ACHN (cell line): Measurements from ENCODE around the gene PPARG.
"Not testable (repeated sequence)": the region's sequence is repeated elsewhere in the genome, so short reads cannot be mapped to it uniquely, and the experiment has no call there.

Experiments used
- DNase-seq: peaks from one replicate; pipeline ENCODE4 v3.0.0-alpha.2; 2015
- in situ Hi-C: cut with HindIII; loops from 2 replicates; pipeline ENCODE4 v1.10.0; 2017; ENCODE audit warnings: low sequenced_read_pairs, low pct_ligation_motif_present, low pct_unique_long_range_greater_than_20kb

Gene PPARG

DNA sequence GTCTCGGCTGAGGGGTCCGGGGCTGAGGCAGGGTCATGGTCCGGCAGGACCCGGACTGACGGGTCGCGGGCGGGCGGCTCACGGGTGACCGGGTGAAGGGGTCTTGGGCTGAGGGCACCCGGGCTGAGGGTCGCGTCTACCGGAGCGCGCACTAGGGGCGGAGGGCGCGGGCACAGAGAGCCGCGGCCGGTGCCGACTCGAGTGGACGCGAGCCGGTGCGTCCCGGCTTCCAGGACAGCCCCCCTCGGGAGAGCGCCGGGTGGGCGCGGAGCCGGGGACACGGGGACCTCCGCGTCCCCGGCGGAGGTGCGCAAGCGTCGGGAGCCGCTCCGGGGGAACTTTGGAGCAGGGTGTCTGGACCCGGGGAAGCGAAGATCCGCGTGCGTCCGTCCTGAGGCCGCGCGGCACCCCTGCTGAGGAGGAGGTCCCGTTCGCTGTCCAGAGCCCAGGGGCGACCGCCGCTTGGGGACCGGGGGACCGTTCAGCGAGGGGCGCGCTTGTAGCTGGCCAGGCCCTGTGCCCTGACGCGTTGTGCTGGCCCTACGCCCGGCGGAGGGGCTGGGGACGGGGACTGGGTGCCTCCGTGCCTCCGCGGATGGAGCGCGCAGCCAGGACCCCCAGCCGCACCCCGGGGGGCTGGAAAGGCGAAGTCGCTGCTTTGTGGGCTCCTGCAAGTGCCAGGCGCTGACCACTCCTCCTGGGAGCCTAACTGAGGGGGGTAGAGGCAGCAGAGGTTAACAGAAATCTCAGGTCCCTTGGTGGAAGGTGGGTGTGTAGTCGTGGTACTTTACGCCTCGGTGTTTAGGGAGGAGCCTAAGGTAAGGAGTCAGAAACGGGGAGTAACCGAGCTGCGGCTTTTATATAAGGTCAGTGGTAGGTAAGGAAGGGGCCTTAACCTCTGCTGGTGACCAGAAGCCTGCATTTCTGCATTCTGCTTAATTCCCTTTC is at the start of gene PPARG:
TSS of gene PPARG (plus strand) at position 889 of the 948 bp plus-strand sequence. CDS start 90,642 bp downstream, outside the sequence.
- in situ Hi-C loops: no loop called here
- DNase-seq: peak; percentile 78

DNA sequence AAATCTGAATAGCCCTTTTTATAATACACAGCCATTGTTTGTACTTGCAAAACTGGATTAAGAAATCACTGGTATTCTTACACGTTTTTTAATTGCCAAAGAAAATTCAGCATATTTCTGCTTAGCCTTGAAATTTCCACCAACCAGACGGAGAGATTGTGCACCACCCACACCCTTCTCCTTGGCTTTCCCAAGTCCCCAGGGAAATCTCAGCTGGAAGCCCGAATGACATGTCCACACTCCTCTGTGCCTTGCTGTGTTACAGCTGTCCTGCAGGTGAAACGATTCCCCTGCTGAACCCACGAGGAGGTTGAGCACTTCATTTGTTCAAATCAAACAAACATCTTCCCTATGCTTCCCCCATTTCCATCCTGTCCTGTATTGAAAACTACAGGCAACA is 49.6 kb upstream of the PPARG start:
- DNase-seq: no peak
- in situ Hi-C loops: no loop called here

DNA sequence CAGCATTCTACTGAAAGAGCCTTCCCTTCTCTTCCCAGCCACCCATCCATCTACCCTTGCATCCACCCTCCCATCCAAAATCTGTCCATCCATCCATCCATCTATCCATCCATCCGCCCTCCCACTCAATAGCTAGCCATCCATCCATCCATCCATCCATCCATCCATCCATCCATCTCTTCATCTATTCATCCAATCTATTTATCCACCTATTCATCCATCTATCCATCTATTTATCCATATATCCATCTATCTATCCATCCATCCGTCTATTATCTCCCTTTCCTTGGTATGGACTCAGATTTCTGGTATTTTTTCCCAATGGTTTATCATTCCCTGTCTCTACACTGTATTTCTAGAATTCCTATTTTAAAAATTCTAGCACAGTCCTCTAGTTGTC is 46.1 kb upstream of the PPARG start:
- in situ Hi-C loops: no loop called here

DNA sequence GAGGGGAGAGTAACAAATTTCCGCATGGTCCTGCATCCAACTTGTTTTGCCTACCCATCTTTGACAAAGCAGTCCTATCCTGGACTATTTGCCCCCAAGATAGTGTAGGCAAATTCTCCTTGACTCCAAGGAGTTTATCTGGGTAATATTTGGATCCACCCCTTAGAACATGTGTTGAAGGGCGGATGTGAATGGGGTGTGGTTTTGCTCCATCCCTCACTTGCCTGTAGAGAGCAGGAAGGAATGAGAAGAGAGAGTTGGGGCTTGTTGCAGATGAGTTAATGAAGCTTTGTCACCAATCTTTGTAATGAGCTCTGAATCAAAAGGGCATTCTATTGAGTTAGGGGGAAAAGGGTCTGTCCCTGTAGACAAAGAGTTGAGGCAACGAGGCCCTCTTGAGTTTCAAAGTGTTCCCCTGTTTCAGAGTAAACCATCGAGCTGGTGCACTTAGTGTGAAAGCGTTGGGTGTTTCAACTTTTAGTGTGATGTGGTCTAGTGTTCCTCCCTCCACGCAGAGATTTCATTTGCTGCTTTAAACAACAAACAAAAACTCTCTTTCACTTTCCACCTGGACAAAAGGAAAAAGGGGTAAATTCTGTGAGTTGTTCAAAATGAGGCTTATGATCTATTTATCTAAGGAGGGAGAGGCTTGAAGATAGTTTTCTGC is 42.2 kb upstream of the PPARG start:
- no peak for DNase-seq
- in situ Hi-C loops: no loop called here

More for the DNA sequence above, 46.1 kb upstream of the PPARG start:
- DNase-seq: no peak

DNA sequence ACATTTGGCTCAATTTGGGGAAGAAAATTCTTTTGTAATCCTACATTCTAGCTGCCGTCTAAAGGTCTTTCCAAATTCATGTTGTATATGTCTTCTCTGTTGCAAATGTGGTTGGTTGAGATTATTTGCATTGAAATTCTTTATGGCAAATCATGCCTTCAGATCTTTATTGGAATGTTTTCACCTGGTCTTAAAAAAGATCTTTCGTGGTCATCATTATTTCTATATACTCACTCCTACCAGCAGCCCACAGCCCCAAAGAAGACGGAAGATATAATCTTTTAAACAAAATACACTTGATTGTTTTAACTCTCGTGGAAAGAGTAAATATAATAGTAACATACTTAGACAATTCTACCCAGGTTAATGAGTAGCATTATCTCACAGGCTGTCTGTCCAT is 41.5 kb upstream of the PPARG start:
- no peak for DNase-seq
- in situ Hi-C loops: no loop called here

DNA sequence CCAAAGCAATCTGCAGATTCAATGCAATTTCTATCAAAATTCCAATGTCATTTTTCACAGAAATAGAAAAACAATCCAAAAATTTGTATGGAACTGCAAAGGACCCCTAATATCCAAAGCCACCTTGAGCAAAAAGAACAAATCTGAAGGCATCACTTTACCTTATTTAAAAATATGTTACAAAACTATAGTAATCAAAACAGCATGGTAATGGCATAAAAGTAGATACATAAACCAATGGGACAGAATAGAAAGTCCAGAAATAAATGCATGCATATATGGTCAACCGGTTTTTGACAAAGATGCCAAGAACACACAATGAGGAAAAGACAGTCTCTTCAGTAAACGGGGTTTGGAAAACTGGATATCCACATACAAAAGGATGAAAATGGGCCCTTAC is 39.4 kb upstream of the PPARG start:
- DNase-seq: no peak
- in situ Hi-C loops: no loop called here

DNA sequence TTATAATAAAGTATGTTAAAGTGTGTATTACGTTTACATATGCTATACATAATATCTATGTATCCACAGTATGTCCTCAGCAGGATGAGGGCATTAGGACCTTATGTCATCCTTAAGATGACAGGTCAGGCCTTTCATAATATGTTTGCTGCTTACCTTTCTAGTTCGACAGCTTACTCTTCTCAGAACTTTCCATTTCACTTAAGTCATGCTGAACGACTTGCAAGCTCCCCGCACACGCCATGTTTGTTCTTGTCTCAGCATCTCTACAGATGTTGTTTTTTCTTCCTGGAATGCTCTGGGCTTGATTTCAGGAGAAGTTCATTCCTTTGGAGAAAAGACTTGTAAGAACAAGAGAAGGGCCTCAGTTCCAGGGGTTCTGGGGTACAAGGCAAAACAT is 36.0 kb upstream of the PPARG start:
- no peak for DNase-seq
- in situ Hi-C loops: no loop called here

DNA sequence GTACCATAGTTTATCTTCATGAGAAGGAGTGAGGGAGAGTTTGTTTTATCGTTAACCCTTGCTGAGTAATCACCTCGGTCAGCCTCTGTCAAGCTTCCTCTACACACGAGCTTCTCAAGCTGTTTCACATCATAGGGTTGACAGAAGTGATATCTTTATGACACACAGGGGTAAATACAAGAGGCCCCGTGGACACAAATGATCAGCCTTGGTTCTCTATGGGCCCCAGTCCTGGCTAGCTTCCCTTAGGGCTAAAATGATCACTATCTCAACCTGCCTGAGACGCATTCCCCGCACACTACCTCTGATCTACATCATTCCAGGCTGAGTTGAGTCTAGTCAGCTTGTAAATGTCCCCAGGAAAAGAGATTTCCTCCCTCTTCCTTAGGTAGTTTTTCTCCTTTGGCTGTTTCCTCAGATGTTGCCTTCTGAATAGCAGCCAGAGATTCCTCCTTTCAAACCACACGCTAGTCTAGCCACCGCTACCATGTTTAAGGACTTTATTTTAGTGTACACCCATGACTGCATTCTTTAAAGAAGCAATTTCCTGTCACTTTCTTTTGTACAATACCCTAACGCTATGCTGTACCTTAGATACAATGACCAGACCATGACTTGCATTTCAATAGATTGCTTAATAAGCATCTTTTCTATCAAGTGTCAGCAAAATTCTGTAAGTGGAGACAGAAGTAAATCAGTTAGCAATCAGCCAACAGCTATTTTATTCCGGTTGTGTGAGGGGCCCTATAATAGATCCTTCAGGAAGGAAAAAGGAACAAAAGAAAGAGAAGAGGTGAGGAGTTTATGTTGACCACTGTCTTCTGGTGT is 35.1 kb upstream of the PPARG start:
- DNase-seq: no peak
- in situ Hi-C loops: no loop called here

DNA sequence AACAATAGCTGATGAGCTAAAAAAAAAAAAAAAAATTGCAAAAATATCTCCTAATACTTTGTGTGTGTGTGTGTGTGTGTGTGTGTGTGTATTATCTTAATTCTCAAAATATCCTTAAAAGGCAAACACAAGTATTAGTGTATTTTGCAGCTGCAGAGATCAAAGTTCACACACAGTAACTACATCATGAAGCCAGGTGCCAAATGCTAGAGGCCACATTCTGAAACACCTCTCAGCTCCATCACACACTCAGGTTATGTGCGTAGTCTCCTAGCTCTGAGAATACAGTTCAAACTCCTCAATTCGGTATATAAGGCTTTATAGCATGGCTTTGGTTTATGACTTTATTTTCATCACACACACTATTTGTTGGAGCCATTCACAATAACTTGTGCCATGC is 33.5 kb upstream of the PPARG start:
- in situ Hi-C loops: no loop called here
- DNase-seq: no peak

DNA sequence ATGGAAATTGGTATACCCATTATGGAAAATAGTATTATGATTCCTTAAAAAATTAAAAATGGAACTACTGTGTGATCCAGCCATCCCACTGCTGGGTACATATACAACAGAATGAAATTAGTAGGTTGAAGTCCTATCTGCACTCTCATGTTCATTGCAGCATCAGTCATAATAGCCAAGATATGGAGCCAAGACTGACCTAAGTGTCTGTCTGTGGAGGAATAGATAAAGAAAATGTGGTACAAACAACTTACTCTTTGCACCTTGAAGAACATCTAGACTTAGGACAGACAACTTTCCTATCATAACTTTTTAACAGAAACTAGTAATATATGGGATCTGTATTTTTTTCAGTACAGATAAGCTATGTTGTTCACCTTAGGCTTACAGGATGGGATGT is 30.0 kb upstream of the PPARG start:
- DNase-seq: no peak
- in situ Hi-C loops: no loop called here

DNA sequence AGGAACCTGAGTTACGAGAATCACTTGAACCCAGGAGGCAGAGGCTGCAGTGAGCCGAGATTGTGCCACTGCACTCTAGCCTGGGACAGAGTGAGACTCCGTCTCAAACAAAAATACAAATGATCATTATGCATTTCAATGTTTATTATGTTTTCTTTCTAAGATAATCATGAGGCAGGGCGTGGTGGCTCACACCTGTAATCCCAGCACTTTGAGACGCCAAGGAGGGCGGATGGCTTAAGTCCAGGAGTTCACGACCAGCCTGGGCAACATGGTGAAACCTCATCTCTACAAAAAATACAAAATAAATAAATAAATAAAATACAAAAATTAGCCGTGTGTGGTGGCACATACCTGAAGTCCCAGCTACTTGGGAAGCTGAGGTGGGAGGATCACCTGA is 26.7 kb upstream of the PPARG start:
- DNase-seq, in situ Hi-C loops: not testable (repeated sequence)

DNA sequence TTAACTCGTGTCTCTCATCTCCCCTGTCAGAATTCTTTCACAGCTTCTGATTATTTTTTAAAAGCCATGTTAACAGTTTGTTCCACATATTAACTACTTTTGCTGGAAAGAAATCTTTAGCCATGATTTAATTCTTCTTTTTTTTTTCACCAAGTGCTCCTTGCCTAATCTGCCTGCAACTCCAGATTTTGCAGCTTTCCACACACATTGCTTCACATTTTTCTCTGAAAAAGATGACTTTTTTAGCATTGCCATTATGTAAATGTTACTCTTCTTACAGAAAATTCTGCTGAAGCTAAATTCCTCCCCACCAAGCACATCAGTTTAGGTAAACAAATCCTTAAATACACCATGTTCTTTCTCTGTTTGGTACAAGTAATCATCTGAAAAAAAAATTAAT is 23.4 kb upstream of the PPARG start:
- in situ Hi-C loops: no loop called here
- no peak for DNase-seq

DNA sequence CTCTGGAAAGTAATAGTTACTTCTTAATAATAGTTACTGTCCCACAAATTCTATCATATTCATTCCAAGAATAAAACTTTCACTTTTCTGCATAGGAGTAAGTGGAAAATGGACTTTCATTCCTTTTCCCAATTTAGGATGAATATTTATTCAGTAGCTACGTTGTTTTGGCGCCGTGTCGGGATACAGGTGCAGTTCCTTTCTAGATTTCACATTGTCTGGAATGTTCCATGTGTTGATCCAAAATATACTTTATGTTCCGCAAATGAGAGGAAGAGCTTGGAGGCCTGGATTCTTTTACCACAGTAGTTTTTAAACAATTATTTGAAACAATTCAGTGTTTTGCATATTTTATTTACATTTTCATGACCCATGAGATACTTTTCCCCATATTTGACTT is 22.8 kb upstream of the PPARG start:
- no peak for DNase-seq
- in situ Hi-C loops: no loop called here

DNA sequence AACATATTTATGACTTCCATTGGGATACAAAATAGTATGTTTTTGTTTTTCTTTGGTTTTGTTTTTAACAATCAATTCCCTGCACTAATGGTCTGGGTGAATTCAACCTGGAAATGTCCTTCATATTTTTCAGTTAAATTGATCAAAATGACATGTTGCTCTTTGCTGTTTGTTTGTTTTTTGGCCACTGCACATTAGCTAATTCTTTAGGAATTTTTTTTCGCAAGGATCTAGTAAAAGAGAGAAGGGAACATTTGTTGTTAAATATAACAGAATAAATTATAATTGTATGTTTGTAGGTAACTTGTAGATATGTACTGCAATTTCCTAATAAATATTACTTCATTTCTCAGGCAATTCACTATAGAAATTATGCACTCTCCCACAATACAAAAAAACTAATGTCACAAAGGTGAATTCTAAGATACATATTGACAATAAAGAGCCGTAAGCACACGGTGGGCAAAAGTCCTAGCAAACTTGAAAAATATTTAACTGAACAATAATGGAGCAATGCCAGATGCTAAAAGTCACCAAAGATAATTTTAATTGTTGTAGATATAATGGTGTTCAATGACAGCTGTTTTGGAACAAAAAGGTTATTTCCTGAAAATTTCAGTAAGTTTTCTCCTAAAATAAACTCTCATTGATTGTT is 21.4 kb upstream of the PPARG start:
- in situ Hi-C loops: no loop called here

DNA sequence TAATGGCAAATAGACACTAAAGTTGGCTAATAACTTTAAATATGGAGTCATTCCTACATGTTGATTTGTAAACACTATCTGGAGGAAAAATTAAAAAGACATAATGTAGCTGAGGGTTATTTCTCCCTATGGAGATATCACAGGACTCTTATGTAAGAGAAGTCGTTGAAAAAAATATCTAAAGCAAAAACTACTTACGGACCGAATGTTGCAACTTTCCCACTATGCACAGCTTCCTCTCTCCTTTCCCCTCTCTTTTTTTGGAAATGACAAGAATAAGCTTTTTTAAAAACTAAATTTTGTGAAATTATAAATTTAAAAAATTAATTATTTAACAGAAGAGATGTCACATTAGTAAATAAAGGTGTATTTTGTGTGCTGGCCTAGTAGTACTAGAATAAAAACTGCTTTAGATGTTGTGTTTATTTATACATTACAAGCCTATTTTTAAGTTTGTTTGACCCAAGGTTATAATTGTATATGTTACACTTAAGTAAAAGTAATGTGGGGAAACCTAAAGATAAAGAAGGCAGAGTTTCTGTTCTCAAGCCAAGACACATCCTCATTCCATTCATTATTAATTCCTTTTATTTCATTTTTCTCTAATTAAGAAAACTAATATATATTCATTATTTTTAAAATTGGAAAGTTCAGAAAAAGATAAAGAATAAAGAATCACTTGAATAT is 20.7 kb upstream of the PPARG start:
- DNase-seq: no peak
- in situ Hi-C loops: no loop called here

More for the DNA sequence above, 21.4 kb upstream of the PPARG start:
- no peak for DNase-seq

DNA sequence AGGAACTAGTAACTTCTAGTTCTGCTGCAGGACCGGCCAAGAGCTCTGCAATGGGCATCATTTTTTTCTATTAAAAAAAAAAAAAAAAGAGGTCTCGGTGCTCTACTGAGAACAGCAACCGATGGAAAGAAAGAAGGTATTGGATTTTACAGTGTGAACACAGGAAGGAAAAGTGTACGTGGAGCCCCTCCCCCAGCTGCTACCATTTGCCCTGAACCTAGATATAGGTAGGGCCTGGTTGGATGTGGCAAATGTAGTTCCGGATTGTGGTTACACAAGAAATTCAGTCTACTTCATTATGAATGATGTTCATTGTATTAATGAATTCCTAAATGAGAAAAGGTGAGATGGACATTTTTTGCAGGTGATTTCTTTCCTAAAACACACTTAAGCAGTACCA is 17.9 kb upstream of the PPARG start:
- no peak for DNase-seq
- in situ Hi-C loops: no loop called here

DNA sequence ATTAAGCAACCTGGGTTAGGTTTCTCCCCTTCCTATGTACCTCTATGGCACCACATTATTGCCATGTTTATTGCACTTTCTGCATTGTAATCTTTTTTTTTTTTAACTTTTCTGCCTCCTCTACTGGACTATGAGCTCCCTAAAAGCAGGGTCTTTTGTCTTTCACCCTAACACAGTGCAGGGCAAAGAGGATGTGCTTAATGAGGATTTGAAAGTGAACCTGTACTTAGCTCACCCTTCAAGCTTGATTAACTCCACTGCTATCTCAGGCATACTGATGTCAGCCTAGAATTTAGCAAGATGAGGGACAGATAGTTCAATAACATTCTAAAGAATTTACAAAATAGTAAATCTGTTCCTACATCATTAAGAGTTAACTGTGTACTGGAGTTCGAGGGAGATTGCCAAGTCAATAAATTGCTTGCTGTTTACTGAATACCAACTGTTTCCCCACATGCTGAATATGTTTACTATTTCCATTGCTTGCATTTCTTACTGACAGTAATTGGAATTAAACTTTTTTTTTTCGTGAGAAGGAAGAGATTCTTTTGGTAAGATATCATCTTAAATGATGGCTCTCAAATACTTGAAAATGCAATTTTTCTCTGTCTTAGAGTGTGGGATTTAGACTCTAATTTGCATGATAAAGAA is 15.7 kb upstream of the PPARG start:
- DNase-seq: no peak
- in situ Hi-C loops: no loop called here
